Prostate gland (tissue), 2 donors: ENCODE results near the gene ZSWIM8.

ENCODE experiments used
- POLR2A ChIP-seq: fragments of 450-650 bp; IDR thresholded peaks from one replicate; pipeline ENCODE4 v1.6.1; 2016; ENCODE audit warnings: antibody characterized with exemption, mild to moderate bottlenecking
- TF ChIP-seq, protein P1 (sequence below), 4 experiments: fragments of 200-600 bp in 2 of 4; fragments of 450-650 bp in 2 of 4; sonication (generic) in 2 of 4; IDR thresholded peaks; 1 replicate in 3 of 4; 2 replicates in 1 of 4; pipeline ENCODE4 v1.5.1; 2016 to 2019; ENCODE audit warnings: antibody characterized with exemption in 4 of 4, mild to moderate bottlenecking in 2 of 4, moderate library complexity in 2 of 4

DNA sequence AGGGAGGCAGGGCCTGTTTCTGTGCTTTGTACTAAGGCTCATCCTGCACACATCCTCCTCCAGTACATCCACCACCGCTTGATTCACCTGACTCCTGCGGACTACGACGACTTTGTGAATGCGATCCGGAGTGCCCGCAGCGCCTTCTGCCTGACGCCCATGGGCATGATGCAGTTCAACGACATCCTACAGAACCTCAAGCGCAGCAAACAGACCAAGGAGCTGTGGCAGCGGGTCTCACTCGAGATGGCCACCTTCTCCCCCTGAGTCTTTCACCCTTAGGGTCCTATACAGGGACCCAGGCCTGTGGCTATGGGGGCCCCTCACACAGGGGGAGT, 15.8 kb downstream of the ZSWIM8 start:
- TF ChIP-seq, protein P1, sequence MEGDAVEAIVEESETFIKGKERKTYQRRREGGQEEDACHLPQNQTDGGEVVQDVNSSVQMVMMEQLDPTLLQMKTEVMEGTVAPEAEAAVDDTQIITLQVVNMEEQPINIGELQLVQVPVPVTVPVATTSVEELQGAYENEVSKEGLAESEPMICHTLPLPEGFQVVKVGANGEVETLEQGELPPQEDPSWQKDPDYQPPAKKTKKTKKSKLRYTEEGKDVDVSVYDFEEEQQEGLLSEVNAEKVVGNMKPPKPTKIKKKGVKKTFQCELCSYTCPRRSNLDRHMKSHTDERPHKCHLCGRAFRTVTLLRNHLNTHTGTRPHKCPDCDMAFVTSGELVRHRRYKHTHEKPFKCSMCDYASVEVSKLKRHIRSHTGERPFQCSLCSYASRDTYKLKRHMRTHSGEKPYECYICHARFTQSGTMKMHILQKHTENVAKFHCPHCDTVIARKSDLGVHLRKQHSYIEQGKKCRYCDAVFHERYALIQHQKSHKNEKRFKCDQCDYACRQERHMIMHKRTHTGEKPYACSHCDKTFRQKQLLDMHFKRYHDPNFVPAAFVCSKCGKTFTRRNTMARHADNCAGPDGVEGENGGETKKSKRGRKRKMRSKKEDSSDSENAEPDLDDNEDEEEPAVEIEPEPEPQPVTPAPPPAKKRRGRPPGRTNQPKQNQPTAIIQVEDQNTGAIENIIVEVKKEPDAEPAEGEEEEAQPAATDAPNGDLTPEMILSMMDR (IDR thresholded peaks at IDR 0.05) = no peak
- TF ChIP-seq POLR2A = no peak
